Endothelial cell of umbilical vein (primary cell): ENCODE measurements around the gene COL23A1. TPM values are rescaled to one million over a fixed set of nuclear protein-coding genes. Genes with fewer than 3 reads are reported as not detected.

ENCODE experiments used
- BruUV-seq: library from RNA; stranded (reverse); fragments of 400-500 nt; replicated peaks from 2 replicates; lab custom pipeline; 2021; lab: Mats Ljungman, UMichigan
- CTCF ChIA-PET: fragments of 300-600, 350-600 bp; sonication (Branson Sonifier 250); formaldehyde crosslinking; loops from one replicate; lab custom pipeline; 2021; ENCODE audit warnings: antibody characterized with exemption, inconsistent platforms; lab: Charles Lee
- POLR2A ChIA-PET: fragments of 300-600, 350-600 bp; sonication (Branson Sonifier 250); formaldehyde crosslinking; loops from one replicate; lab custom pipeline; 2021; ENCODE audit warnings: antibody characterized with exemption, inconsistent platforms; lab: Charles Lee
- DNase-seq: peaks from one replicate; pipeline ENCODE4 v3.0.0-alpha.2; 2011; ENCODE audit warnings: low read depth, low spot score
- FAIRE-seq: peaks from 2 replicates; lab custom pipeline; 2011; peaks lifted over from hg19 to GRCh38; lab: Jason Lieb, UNC
- H2AFZ ChIP-seq: 2 replicates; pipeline ENCODE4 v1.6.0; 2012; ENCODE audit warnings: low read depth, low read length, control low read depth, inconsistent platforms
- H3K27ac ChIP-seq: 2 replicates; pipeline ENCODE4 v1.5.1; 2011; ENCODE audit warnings: low read depth, mild to moderate bottlenecking, control low read depth, low read length, moderate library complexity; ENCODE audit not compliant: insufficient read depth
- H3K27me3 ChIP-seq, 2 experiments: 2 replicates each; pipeline versions ENCODE4 v1.6.0 to v1.6.1; 2011; ENCODE audit warnings: low read length in 2 of 2, mixed read lengths in 1 of 2; ENCODE audit not compliant: control insufficient read depth in 2 of 2, insufficient read depth in 2 of 2
- H3K36me3 ChIP-seq, 2 experiments: 2 replicates in 1 of 2; 3 replicates in 1 of 2; pipeline ENCODE4 v1.5.1; 2011; ENCODE audit warnings: low read length in 2 of 2, mild to moderate bottlenecking in 1 of 2, moderate library complexity in 1 of 2; ENCODE audit not compliant: control insufficient read depth in 2 of 2, insufficient read depth in 2 of 2; ENCODE audit errors: extremely low read depth in 1 of 2
- H3K4me1 ChIP-seq: 3 replicates; pipeline ENCODE4 v1.5.1; 2011; ENCODE audit warnings: mild to moderate bottlenecking, low read length; ENCODE audit not compliant: control insufficient read depth, insufficient read depth; ENCODE audit errors: extremely low read depth
- H3K4me2 ChIP-seq: 2 replicates; pipeline ENCODE4 v1.6.1; 2011; ENCODE audit warnings: low read length, control low read depth, mixed read lengths; ENCODE audit not compliant: insufficient read depth
- H3K4me3 ChIP-seq, 3 experiments: fragments of 200-600 bp in 1 of 3; sonication (generic), shearing (Covaris generic) in 1 of 3; replicated peaks in 1 of 3; 2 replicates each; pipeline ENCODE4 v1.5.1; 2011 to 2016; ENCODE audit warnings: control low read depth in 3 of 3, low read length in 3 of 3, mild to moderate bottlenecking in 2 of 3, inconsistent platforms in 1 of 3, low read depth in 1 of 3, moderate library complexity in 1 of 3; ENCODE audit not compliant: insufficient read depth in 1 of 3
- H3K79me2 ChIP-seq: 2 replicates; pipeline ENCODE4 v1.6.0; 2012; ENCODE audit warnings: low read length, inconsistent platforms; ENCODE audit not compliant: control insufficient read depth, insufficient read depth
- H3K9ac ChIP-seq: replicated peaks from 2 replicates; pipeline ENCODE3; 2011; ENCODE audit warnings: low read length, control low read depth; ENCODE audit not compliant: insufficient read depth; ENCODE audit errors: extremely low read depth
- H3K9me1 ChIP-seq: replicated peaks from 3 replicates; pipeline ENCODE4 v1.6.0; 2011; ENCODE audit warnings: mild to moderate bottlenecking, low read length; ENCODE audit not compliant: control insufficient read depth, insufficient read depth; ENCODE audit errors: extremely low read depth
- H3K9me3 ChIP-seq: replicated peaks from 2 replicates; pipeline ENCODE4 v1.5.1; 2012; ENCODE audit warnings: low read length, inconsistent platforms; ENCODE audit not compliant: control insufficient read depth, insufficient read depth
- H4K20me1 ChIP-seq: replicated peaks from 2 replicates; pipeline ENCODE3; 2011; ENCODE audit warnings: mild to moderate bottlenecking, low read length; ENCODE audit not compliant: control insufficient read depth, insufficient read depth; ENCODE audit errors: extremely low read depth
- EZH2 ChIP-seq: IDR thresholded peaks from 2 replicates; pipeline ENCODE4 v1.6.1; 2012; ENCODE audit warnings: borderline replicate concordance, low read depth, mild to moderate bottlenecking, moderate library complexity, low read length, inconsistent platforms; ENCODE audit not compliant: severe bottlenecking
- FOS ChIP-seq: IDR thresholded peaks from 2 replicates; pipeline ENCODE4 v1.6.1; 2011; ENCODE audit warnings: mild to moderate bottlenecking, low read length, moderate library complexity, borderline replicate concordance; ENCODE audit not compliant: insufficient read depth
- GATA2 ChIP-seq: IDR thresholded peaks from 2 replicates; pipeline ENCODE4 v1.7.0; 2011; ENCODE audit warnings: low read depth, mild to moderate bottlenecking, moderate library complexity, mixed read lengths, low read length; ENCODE audit not compliant: insufficient read length, insufficient read depth
- JUN ChIP-seq: IDR thresholded peaks from 2 replicates; pipeline ENCODE4 v1.6.1; 2011; ENCODE audit warnings: borderline replicate concordance, low read depth; ENCODE audit not compliant: insufficient read length, insufficient read depth
- MYC ChIP-seq: IDR thresholded peaks from one replicate; pipeline ENCODE4 v1.6.1; 2011; ENCODE audit warnings: mild to moderate bottlenecking, low read depth, low read length
- POLR2A ChIP-seq: IDR thresholded peaks from 2 replicates; pipeline ENCODE4 v1.6.1; 2012; ENCODE audit warnings: low read depth, mild to moderate bottlenecking, control low read depth, low read length
- POLR2AphosphoS5 ChIP-seq: IDR thresholded peaks from 2 replicates; pipeline ENCODE4 v1.6.1; 2012; ENCODE audit warnings: low read depth, mild to moderate bottlenecking, control low read depth, low read length, moderate library complexity; ENCODE audit not compliant: insufficient read depth
- dilution Hi-C: fragments of 300-500 bp; cut with MboI; formaldehyde crosslinking; loops from one replicate; pipeline ENCODE4 v1.15.0; 2019; ENCODE audit warnings: low sequenced_read_pairs; ENCODE audit not compliant: extremely low pct_ligation_motif_present
- intact Hi-C: fragments of 100-400 bp; cut with micrococcal nuclease; formaldehyde crosslinking; loops from one replicate; pipeline ENCODE4 v1.10.0; 2022
- polyA plus RNA-seq, 4 experiments: library from polyadenylated mRNA; depleted of rRNA in 3 of 4; stranded (reverse) in 3 of 4; unstranded in 1 of 4; fragments of >200 nt; gene quantifications; 2 replicates each; pipeline versions ENCODE4 v1.2.1 to v1.2.3, GENCODE V29; 2011 to 2012; ENCODE audit warnings: missing spikeins in 1 of 4
- total RNA-seq: library from RNA; stranded (reverse); gene quantifications from 2 replicates; pipeline ENCODE4 v1.2.3, GENCODE V29; 2021
- TF ChIP-seq, protein P1 (sequence below), 2 donors: IDR thresholded peaks; 1 replicate in 1 of 2; 2 replicates in 1 of 2; pipeline ENCODE4 v1.5.1; 2011; ENCODE audit warnings: low read length in 2 of 2, mild to moderate bottlenecking in 2 of 2, moderate library complexity in 2 of 2, control low read depth in 1 of 2, inconsistent platforms in 1 of 2, low read depth in 1 of 2; ENCODE audit not compliant: insufficient read depth in 1 of 2; ENCODE audit errors: extremely low read depth in 1 of 2
- TF ChIP-seq, protein P2 (sequence below): IDR thresholded peaks from 2 replicates; pipeline ENCODE4 v1.6.1; 2011; ENCODE audit not compliant: insufficient read depth, insufficient read length

The COL23A1 gene
- total and polyA plus RNA-seq, 2 donors (not counting 3 experiments of a cell fraction or from before 2014, with no cell fraction given) = not detected

DNA sequence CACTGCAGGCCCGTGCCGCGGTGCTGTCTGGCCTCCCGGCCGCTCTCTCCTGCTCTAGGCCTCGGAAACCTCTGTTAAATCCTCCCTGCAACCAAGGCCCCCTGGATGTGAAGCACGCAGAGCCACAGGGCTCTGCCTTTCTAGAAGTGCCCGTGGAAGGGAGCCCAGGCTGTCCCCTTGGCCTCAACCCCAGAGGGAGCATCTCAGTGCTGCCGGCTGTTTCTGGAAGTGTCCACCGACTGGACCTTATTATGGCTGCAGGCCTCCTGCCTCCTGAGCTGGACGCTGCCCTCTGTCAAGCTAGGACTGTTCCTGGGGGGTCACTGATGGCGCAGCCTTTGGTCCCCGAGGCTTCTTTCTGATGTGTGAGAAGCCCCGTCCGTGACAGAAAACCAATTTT lies 317.2 kb downstream of the COL23A1 start:
- no peak overlapping the region for H3K9ac ChIP-seq
- no peak overlapping the region for H3K27ac ChIP-seq
- no peak overlapping the region for H3K4me3 ChIP-seq
- FAIRE-seq (no peak), DNase-seq (no peak)
- H4K20me1 ChIP-seq = no peaks in the 10 kb centered on the region
- dilution Hi-C loops (no loop called here), intact Hi-C loops (no loop called here)
- TF ChIP-seq, protein P1, sequence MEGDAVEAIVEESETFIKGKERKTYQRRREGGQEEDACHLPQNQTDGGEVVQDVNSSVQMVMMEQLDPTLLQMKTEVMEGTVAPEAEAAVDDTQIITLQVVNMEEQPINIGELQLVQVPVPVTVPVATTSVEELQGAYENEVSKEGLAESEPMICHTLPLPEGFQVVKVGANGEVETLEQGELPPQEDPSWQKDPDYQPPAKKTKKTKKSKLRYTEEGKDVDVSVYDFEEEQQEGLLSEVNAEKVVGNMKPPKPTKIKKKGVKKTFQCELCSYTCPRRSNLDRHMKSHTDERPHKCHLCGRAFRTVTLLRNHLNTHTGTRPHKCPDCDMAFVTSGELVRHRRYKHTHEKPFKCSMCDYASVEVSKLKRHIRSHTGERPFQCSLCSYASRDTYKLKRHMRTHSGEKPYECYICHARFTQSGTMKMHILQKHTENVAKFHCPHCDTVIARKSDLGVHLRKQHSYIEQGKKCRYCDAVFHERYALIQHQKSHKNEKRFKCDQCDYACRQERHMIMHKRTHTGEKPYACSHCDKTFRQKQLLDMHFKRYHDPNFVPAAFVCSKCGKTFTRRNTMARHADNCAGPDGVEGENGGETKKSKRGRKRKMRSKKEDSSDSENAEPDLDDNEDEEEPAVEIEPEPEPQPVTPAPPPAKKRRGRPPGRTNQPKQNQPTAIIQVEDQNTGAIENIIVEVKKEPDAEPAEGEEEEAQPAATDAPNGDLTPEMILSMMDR (IDR thresholded peaks at IDR 0.05; ENCODE audit: extremely low read depth in 1 of 2, insufficient read depth in 1 of 2, low read depth in 1 of 2, low read length in 2 of 2) = no peak
- TF ChIP-seq EZH2 (no peak), POLR2A (no peak), MYC (no peak), FOS (no peak), POLR2AphosphoS5 (no peak), GATA2 (no peak), JUN (no peak)
- TF ChIP-seq, protein P2, sequence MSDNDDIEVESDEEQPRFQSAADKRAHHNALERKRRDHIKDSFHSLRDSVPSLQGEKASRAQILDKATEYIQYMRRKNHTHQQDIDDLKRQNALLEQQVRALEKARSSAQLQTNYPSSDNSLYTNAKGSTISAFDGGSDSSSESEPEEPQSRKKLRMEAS = no peak
- ChIA-PET CTCF (interaction anchor here (0.7 kb wide), 1 partner anchor 1425 kb away, joined by 3 read pairs; no protein-coding TSS in a partner anchor), POLR2A (no interaction called here)
- H2AFZ ChIP-seq = no peak overlapping the region
- H3K9me1 ChIP-seq = no peaks in the 10 kb centered on the region
- H3K27me3 ChIP-seq = no peaks in the 10 kb centered on the region
- H3K36me3 ChIP-seq = no peaks in the 10 kb centered on the region
- BruUV-seq = no TSS peak
- no peaks in the 10 kb centered on the region for H3K79me2 ChIP-seq
- no peaks in the 10 kb centered on the region for H3K4me1 ChIP-seq
- no peaks in the 10 kb centered on the region for H3K9me3 ChIP-seq
- no peak overlapping the region for H3K4me2 ChIP-seq
